ENCODE results near the gene XPNPEP2. TPM values are rescaled to one million over a fixed set of nuclear protein-coding genes. Genes with fewer than 3 reads are reported as not detected.
A peak's percentile ranks its signal among the peaks of the same experiment; 100 is the strongest.

Gene XPNPEP2
- total RNA-seq, 2 donors from 2014 or later, result 0.20 to 0.31 TPM

DNA sequence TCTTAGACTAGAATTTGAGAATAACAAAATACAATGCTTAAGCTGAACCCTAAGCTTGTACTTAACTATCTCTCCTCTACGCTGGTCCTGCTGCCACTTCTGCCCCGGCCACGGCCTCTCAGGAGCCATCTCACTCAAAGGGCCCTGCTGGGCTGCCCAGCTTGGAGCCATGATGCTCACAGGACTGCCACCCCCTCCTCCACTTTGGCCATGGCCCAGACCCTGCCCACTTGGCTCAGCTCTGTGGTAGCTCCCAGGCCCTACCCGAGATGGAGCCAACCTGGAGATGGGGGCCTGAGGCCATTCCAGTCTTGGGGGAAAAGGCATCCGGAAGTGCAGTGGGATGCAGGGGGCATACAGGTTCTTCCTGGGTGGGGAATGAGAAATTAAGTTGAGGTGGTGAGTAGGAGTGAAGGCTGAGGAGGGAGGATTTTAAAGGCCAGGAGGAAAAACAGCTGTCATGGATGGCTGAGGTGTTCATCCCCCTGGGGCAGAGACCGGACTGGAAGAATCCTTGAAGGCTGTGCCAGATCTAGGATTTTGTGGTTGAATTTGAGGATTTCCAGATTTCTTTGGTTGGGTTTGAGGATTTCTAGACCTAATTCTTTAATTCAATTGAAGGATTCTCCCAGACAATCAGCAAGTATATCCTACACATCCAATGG lies 41.8 kb downstream of the XPNPEP2 start:
- H3K27me3 ChIP-seq (ENCODE audit: control insufficient read depth, insufficient read depth, low read length, poor library complexity, severe bottlenecking), result no peaks in the 10 kb centered on the region
- DNase-seq, result no peak
- no peak overlapping the region for H3K4me3 ChIP-seq (ENCODE audit: low read length)
- no peak overlapping the region for H3K27ac ChIP-seq (ENCODE audit: low read depth, low read length)
- WGBS, 2 experiments (ENCODE audit: insufficient coverage in 1 of 2, insufficient read length in 1 of 2), result 91 to 100% methylated on average over 2 to 6 of the region's 6 CpGs
- no peak overlapping the region for H3K27ac Mint-ChIP-seq
- no peaks in the 10 kb centered on the region for H3K4me1 ChIP-seq (ENCODE audit: control insufficient read depth, insufficient read depth, low read length)
- TF ChIP-seq, protein P1, sequence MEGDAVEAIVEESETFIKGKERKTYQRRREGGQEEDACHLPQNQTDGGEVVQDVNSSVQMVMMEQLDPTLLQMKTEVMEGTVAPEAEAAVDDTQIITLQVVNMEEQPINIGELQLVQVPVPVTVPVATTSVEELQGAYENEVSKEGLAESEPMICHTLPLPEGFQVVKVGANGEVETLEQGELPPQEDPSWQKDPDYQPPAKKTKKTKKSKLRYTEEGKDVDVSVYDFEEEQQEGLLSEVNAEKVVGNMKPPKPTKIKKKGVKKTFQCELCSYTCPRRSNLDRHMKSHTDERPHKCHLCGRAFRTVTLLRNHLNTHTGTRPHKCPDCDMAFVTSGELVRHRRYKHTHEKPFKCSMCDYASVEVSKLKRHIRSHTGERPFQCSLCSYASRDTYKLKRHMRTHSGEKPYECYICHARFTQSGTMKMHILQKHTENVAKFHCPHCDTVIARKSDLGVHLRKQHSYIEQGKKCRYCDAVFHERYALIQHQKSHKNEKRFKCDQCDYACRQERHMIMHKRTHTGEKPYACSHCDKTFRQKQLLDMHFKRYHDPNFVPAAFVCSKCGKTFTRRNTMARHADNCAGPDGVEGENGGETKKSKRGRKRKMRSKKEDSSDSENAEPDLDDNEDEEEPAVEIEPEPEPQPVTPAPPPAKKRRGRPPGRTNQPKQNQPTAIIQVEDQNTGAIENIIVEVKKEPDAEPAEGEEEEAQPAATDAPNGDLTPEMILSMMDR (conservative IDR thresholded peaks at IDR 0.05), result no peak
- H3K4me3 Mint-ChIP-seq, result no peak overlapping the region
- no peaks in the 10 kb centered on the region for H3K27me3 Mint-ChIP-seq (ENCODE audit: insufficient read depth)
- H3K9me3 ChIP-seq (ENCODE audit: control insufficient read depth, low read length), result no peaks in the 10 kb centered on the region
- no peak overlapping the region for H3K9ac ChIP-seq (ENCODE audit: extremely low read depth, low read length, poor library complexity, severe bottlenecking)
- peaks cover 12% of the 10 kb centered on the region for H3K9me3 Mint-ChIP-seq
- H3K4me1 Mint-ChIP-seq, result peaks cover 2% of the 10 kb centered on the region
- no peaks in the 10 kb centered on the region for H3K36me3 ChIP-seq (ENCODE audit: control insufficient read depth, insufficient read depth, low read length)
- no peaks in the 10 kb centered on the region for H3K36me3 Mint-ChIP-seq (ENCODE audit: low read depth)

DNA sequence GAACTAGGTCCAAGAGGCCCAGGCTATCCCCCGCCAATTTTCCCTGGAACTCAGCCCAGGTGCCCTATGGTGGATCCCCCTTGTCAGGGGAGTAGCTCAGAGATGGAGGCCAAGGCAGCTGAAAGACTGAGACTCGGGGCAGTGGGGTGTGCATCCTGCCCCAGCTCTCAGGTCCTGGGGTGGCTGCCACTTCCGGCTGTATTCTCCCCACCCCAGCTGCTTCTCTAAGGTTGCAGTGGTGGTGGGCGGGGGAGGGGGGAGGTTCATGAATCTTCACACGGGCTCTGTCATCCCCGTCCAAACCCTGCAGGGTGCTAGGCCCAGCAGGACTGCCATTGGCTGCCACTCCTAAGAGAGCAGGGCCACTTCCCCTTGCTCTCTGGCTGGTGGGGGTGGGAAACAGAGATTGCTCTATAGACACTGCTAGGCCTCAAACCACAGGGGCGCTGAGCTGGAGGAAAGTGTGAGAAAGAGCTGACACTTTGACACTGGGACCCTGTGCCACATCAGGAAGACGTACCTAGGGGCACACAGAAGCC lies 42.4 kb downstream of the XPNPEP2 start:
- WGBS, 2 experiments (ENCODE audit: insufficient coverage in 1 of 2, insufficient read length in 1 of 2), result 56 to 62% methylated on average over 2 to 6 of the region's 8 CpGs
- H3K9ac ChIP-seq (ENCODE audit: extremely low read depth, low read length, poor library complexity, severe bottlenecking), result no peak overlapping the region
- no peaks in the 10 kb centered on the region for H3K4me1 ChIP-seq (ENCODE audit: control insufficient read depth, insufficient read depth, low read length)
- H3K4me1 Mint-ChIP-seq, result peaks cover 2% of the 10 kb centered on the region
- H3K27me3 Mint-ChIP-seq (ENCODE audit: insufficient read depth), result no peaks in the 10 kb centered on the region
- TF ChIP-seq, protein P1 (conservative IDR thresholded peaks at IDR 0.05), result no peak
- peak; percentile 67 for DNase-seq
- H3K36me3 Mint-ChIP-seq (ENCODE audit: low read depth), result no peaks in the 10 kb centered on the region
- H3K9me3 Mint-ChIP-seq, result peaks cover 12% of the 10 kb centered on the region
- no peak overlapping the region for H3K27ac Mint-ChIP-seq
- H3K4me3 Mint-ChIP-seq, result no peak overlapping the region
- H3K27me3 ChIP-seq (ENCODE audit: control insufficient read depth, insufficient read depth, low read length, poor library complexity, severe bottlenecking), result no peaks in the 10 kb centered on the region
- no peaks in the 10 kb centered on the region for H3K9me3 ChIP-seq (ENCODE audit: control insufficient read depth, low read length)
- H3K36me3 ChIP-seq (ENCODE audit: control insufficient read depth, insufficient read depth, low read length), result no peaks in the 10 kb centered on the region
- H3K4me3 ChIP-seq (ENCODE audit: low read length), result no peak overlapping the region
- H3K27ac ChIP-seq (ENCODE audit: low read depth, low read length), result no peak overlapping the region

DNA sequence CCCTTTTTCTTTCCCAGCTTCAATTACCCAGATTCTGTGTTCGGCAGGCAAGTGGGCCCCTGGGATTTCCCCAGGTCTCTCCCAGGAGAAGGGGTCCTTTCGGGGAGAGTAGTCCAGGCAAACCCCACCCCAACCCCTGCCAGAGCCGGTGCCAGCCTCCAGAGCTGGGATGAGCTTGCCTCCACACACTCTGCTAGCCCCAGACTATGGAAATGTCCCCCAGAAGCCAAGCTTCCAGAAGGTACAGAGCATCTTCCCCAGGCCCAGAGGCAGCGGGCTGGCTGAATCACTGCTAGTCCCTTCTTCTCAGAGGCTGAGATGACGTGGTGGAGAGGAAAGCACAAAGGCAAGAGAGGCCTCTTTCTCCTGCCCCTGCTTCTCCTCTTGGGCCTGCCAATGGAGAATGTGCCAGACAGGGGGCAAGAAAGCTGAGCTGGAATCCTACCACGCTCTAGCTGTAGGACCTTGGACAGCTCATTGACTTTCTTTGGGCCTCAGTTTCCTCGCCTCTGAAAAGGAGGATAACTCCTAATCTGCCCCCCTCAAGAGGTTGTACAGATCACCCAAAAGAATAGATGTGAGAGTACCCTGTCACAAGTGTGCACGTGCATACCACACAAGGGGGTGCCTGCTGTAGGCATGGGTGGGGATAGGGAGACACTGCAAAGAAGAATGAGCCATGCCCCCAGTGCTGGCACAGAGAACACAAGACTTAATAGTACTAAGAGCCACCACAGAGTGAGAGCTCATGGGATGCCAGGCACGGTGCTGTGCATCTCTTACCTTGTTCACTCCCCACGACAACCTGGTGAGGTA lies 43.1 kb downstream of the XPNPEP2 start:
- no peak for DNase-seq
- Histone ChIP-seq H3K9me3 (ENCODE audit: control insufficient read depth, low read length) (no peaks in the 10 kb centered on the region), H3K9ac (ENCODE audit: extremely low read depth, low read length, poor library complexity, severe bottlenecking) (no peak overlapping the region), H3K4me3 (ENCODE audit: low read length) (no peak overlapping the region), H3K27me3 (ENCODE audit: control insufficient read depth, insufficient read depth, low read length, poor library complexity, severe bottlenecking) (no peaks in the 10 kb centered on the region), H3K27ac (ENCODE audit: low read depth, low read length) (no peak overlapping the region), H3K4me1 (ENCODE audit: control insufficient read depth, insufficient read depth, low read length) (no peaks in the 10 kb centered on the region), H3K36me3 (ENCODE audit: control insufficient read depth, insufficient read depth, low read length) (no peaks in the 10 kb centered on the region)
- peaks cover 2% of the 10 kb centered on the region for H3K4me1 Mint-ChIP-seq
- no peak overlapping the region for H3K27ac Mint-ChIP-seq
- peaks cover 12% of the 10 kb centered on the region for H3K9me3 Mint-ChIP-seq
- no peaks in the 10 kb centered on the region for H3K36me3 Mint-ChIP-seq (ENCODE audit: low read depth)
- 89% methylated on average over 10 of the region's 10 CpGs; no CpG with 5 or more reads in 1 of the 2 experiments for WGBS, 2 experiments (ENCODE audit: insufficient coverage in 1 of 2, insufficient read length in 1 of 2)
- H3K27me3 Mint-ChIP-seq (ENCODE audit: insufficient read depth), result no peaks in the 10 kb centered on the region
- H3K4me3 Mint-ChIP-seq, result no peak overlapping the region
- TF ChIP-seq, protein P1 (conservative IDR thresholded peaks at IDR 0.05), result no peak

All from endodermal cell (in vitro differentiated cells).